GM12891 (cell line): ENCODE results near the gene TIAM1.

Experiments used
- POLR2A ChIP-seq: IDR thresholded peaks from 2 replicates; pipeline ENCODE4 v1.6.1; 2011; ENCODE audit warnings: low read depth, low read length, control low read depth
- POLR2AphosphoS5 ChIP-seq: IDR thresholded peaks from 2 replicates; pipeline ENCODE4 v1.6.1; 2011; ENCODE audit warnings: low read depth, low read length, control low read depth
- POU2F2 ChIP-seq: IDR thresholded peaks from 2 replicates; pipeline ENCODE4 v1.6.1; 2011; ENCODE audit warnings: low read depth, mild to moderate bottlenecking, control low read depth, low read length, moderate library complexity
- TAF1 ChIP-seq: IDR thresholded peaks from 2 replicates; pipeline ENCODE4 v1.6.1; 2011; ENCODE audit warnings: low read depth, low read length, control low read depth

DNA sequence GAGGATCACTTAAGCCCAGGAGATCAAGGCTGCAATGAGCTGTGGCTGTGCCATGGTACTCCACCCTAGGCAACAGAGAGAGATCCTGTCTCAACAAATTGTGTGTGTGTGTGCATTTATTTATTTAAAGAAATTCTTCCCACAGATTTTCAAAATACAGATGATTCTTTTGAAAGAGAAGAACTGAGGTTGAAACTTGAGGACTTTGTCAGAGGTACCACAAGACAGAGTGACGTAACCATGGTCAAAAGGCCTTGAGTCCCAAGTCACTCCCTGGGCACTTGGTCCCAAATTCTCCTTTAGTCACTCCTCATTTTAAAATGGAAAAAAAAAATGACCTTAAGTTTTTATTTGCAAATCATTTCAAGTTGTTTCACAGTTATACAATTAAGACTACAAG lies 57.4 kb downstream of the TIAM1 start:
- TF ChIP-seq POLR2A (no peak), POLR2AphosphoS5 (no peak), TAF1 (no peak), POU2F2 (no peak)
